Panc1 (cell line): ENCODE data around the gene LRP3. TPM values are rescaled to one million over a fixed set of nuclear protein-coding genes. Genes with fewer than 3 reads are reported as not detected.
A peak's percentile ranks its signal among the peaks of the same experiment; 100 is the strongest.

Experiments used
- ATAC-seq: fragments of 200-7000 bp; cut with Tn5 transposase; 2 replicates; pipeline ENCODE4 v1.9.1; 2020; ENCODE audit warnings: mild to moderate bottlenecking, moderate library complexity
- BruUV-seq: library from RNA; stranded (reverse); fragments of 400-500 nt; replicated peaks from 2 replicates; lab custom pipeline; 2021; lab: Mats Ljungman, UMichigan
- CTCF ChIA-PET: fragments of 300-600 bp; sonication (Branson Sonifier 250); formaldehyde crosslinking; loops from one replicate; lab custom pipeline; 2022; ENCODE audit warnings: antibody characterized with exemption; lab: Charles Lee
- POLR2A ChIA-PET: fragments of 300-600 bp; sonication (Branson Sonifier 250); formaldehyde crosslinking; loops from one replicate; lab custom pipeline; 2022; ENCODE audit warnings: antibody characterized with exemption; lab: Charles Lee
- DNase-seq: peaks from one replicate; pipeline ENCODE4 v3.0.0-alpha.2; 2010; ENCODE audit warnings: low read depth, low spot score
- H3K27ac ChIP-seq: 2 replicates; pipeline ENCODE4 v1.5.1; 2011; ENCODE audit warnings: mild to moderate bottlenecking, low read length, inconsistent platforms
- H3K27me3 ChIP-seq: fragments of 200-500 bp; sonication (Bioruptor generic); 2 replicates; pipeline ENCODE4 v1.6.0; 2014; ENCODE audit warnings: low read length, inconsistent platforms; ENCODE audit not compliant: control insufficient read depth, insufficient read depth
- H3K36me3 ChIP-seq: fragments of 200-500 bp; sonication (Bioruptor generic); 2 replicates; pipeline ENCODE4 v1.5.1; 2014; ENCODE audit warnings: inconsistent platforms, mild to moderate bottlenecking, low read length, moderate library complexity; ENCODE audit not compliant: control insufficient read depth, insufficient read depth
- H3K4me1 ChIP-seq: 2 replicates; pipeline ENCODE4 v1.5.1; 2011; ENCODE audit warnings: inconsistent platforms, mild to moderate bottlenecking, low read length, moderate library complexity; ENCODE audit not compliant: control insufficient read depth, insufficient read depth
- H3K4me3 ChIP-seq, 2 experiments: 2 replicates each; pipeline ENCODE4 v1.5.1; 2011 to 2012; ENCODE audit warnings: low read depth in 2 of 2, low read length in 2 of 2, mild to moderate bottlenecking in 2 of 2, inconsistent platforms in 1 of 2, moderate library complexity in 1 of 2
- H3K9me3 ChIP-seq: fragments of 200-500 bp; sonication (Bioruptor generic); 2 replicates; pipeline ENCODE4 v1.5.1; 2014; ENCODE audit warnings: low read depth, mild to moderate bottlenecking, inconsistent platforms, low read length, moderate library complexity; ENCODE audit not compliant: control insufficient read depth, insufficient read depth
- CTCF ChIP-seq: fragments of 450-650 bp; IDR thresholded peaks from 2 replicates; pipeline ENCODE4 v1.5.1; 2017; ENCODE audit warnings: mild to moderate bottlenecking
- POLR2AphosphoS5 ChIP-seq: IDR thresholded peaks from 2 replicates; pipeline ENCODE4 v1.6.1; 2012; ENCODE audit warnings: mild to moderate bottlenecking, low read depth, low read length, moderate library complexity
- REST ChIP-seq, 2 experiments: IDR thresholded peaks; 2 replicates each; pipeline ENCODE4 v1.6.1; 2011 to 2012; ENCODE audit warnings: low read depth in 2 of 2, control low read depth in 1 of 2, low read length in 1 of 2, mild to moderate bottlenecking in 1 of 2, moderate library complexity in 1 of 2; ENCODE audit not compliant: insufficient read depth in 1 of 2
- SIN3A ChIP-seq: IDR thresholded peaks from 2 replicates; pipeline ENCODE4 v1.6.1; 2012; ENCODE audit warnings: low read depth, mild to moderate bottlenecking, low read length, moderate library complexity, borderline replicate concordance; ENCODE audit not compliant: insufficient read depth
- in situ Hi-C: cut with HindIII; loops from 2 replicates; pipeline ENCODE4 v1.10.0; 2016; ENCODE audit warnings: low sequenced_read_pairs, low pct_unique_long_range_greater_than_20kb
- intact Hi-C: fragments of 100-400 bp; cut with micrococcal nuclease; formaldehyde crosslinking; loops from one replicate; pipeline ENCODE4 v1.10.0; 2022; ENCODE audit not compliant: unreplicated experiment
- total RNA-seq: library from RNA; stranded (reverse); gene quantifications from one replicate; pipeline ENCODE4 v1.2.1, GENCODE V29; 2021; ENCODE audit not compliant: unreplicated experiment

The LRP3 gene
- total RNA-seq, 1 experiment from 2014 or later, result 28.6 TPM

GRCh38 chr19:33147538-33147937 lies 46.6 kb upstream of the LRP3 start:
- no peak for TF ChIP-seq SIN3A
- TF ChIP-seq REST (IDR thresholded peaks at IDR 0.05; ENCODE audit: insufficient read depth in 1 of 2, low read depth in 2 of 2, low read length in 1 of 2), result no peak
- CTCF ChIA-PET, result interaction anchor here (1.0 kb wide), 1 partner anchor 36 kb away, joined by 6 read pairs; no protein-coding TSS in a partner anchor
- ATAC-seq (no peak), DNase-seq (no peak)
- H3K4me1 ChIP-seq, result no peaks in the 10 kb centered on the region
- POLR2A ChIA-PET, result no interaction called here
- H3K27me3 ChIP-seq, result no peaks in the 10 kb centered on the region
- intact Hi-C loops, result no loop called here
- BruUV-seq, result no TSS peak
- in situ Hi-C loops, result no loop called here
- no peak overlapping the region for H3K27ac ChIP-seq
- no peak overlapping the region for H3K4me3 ChIP-seq
- no peaks in the 10 kb centered on the region for H3K9me3 ChIP-seq
- H3K36me3 ChIP-seq, result no peaks in the 10 kb centered on the region

GRCh38 chr19:33150852-33151518 lies 43.1 kb upstream of the LRP3 start:
- no TSS peak for BruUV-seq

More at GRCh38 chr19:33150852-33151518, 43.1 kb upstream of the LRP3 start:
- H3K27me3 ChIP-seq, result no peaks in the 10 kb centered on the region
- ATAC-seq, result peak; percentile 49
- no peaks in the 10 kb centered on the region for H3K9me3 ChIP-seq
- in situ Hi-C loops, result no loop called here
- H3K27ac ChIP-seq, result no peak overlapping the region
- intact Hi-C loops, result no loop called here
- H3K4me3 ChIP-seq, result no peak overlapping the region
- TF ChIP-seq POLR2AphosphoS5, result no peak
- TF ChIP-seq SIN3A, result no peak
- no peak for TF ChIP-seq REST (IDR thresholded peaks at IDR 0.05; ENCODE audit: insufficient read depth in 1 of 2, low read depth in 2 of 2, low read length in 1 of 2)
- TF ChIP-seq CTCF, result no peak
- CTCF ChIA-PET, result interaction anchor here (1.1 kb wide), 1 partner anchor 12 kb away, joined by 8 read pairs; no protein-coding TSS in a partner anchor
- no peak for DNase-seq
- no peaks in the 10 kb centered on the region for H3K4me1 ChIP-seq
- no peaks in the 10 kb centered on the region for H3K36me3 ChIP-seq
- POLR2A ChIA-PET, result interaction anchor here (1.0 kb wide), 1 partner anchor 26 kb away, joined by 3 read pairs; no protein-coding TSS in a partner anchor
